ENCODE results near the gene WLS. TPM values are rescaled to one million over a fixed set of nuclear protein-coding genes. Genes with fewer than 3 reads are reported as not detected.

WLS gene
- total RNA-seq, 4 donors from 2014 or later = 44.1 to 160 (median 76.8) TPM

DNA sequence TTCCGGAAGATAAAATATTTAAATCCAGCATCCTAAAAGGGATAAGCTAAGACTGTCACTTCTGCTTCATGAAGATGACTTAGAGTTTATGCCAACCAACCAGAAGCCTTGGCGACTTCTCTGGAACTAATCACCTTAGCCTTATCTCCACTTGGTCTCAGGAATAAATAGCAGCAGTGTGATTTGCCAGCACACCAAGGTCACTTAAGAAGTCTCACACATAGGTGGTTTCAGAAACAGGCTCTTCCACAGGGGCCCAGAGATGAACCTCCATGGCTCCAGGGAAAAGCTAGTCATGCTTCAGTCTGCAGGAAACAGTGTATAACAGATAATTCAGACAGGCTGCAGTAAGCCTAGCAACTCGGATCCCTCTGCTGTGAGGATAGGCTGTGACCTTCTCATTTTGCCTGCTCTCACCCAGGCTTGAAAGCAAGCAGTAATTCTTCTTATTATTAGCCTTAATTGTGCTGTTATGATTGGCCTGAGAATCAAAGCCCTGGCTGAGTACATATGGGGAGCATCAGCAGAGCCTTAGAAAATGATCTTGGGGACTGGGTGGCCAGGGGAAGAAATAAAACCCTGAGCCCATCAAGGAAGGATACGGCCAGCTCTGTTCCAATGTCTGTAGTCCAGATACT, 84.7 kb downstream of the WLS start:
- no peak overlapping the region for H3K4me3 ChIP-seq
- DNase-seq = no peak
- no peak for TF ChIP-seq POLR2A (IDR thresholded peaks at IDR 0.05)
- TF ChIP-seq, protein P1, sequence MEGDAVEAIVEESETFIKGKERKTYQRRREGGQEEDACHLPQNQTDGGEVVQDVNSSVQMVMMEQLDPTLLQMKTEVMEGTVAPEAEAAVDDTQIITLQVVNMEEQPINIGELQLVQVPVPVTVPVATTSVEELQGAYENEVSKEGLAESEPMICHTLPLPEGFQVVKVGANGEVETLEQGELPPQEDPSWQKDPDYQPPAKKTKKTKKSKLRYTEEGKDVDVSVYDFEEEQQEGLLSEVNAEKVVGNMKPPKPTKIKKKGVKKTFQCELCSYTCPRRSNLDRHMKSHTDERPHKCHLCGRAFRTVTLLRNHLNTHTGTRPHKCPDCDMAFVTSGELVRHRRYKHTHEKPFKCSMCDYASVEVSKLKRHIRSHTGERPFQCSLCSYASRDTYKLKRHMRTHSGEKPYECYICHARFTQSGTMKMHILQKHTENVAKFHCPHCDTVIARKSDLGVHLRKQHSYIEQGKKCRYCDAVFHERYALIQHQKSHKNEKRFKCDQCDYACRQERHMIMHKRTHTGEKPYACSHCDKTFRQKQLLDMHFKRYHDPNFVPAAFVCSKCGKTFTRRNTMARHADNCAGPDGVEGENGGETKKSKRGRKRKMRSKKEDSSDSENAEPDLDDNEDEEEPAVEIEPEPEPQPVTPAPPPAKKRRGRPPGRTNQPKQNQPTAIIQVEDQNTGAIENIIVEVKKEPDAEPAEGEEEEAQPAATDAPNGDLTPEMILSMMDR (IDR thresholded peaks at IDR 0.05) = no peak
- no peaks in the 10 kb centered on the region for H3K4me1 ChIP-seq
- no peaks in the 10 kb centered on the region for H3K36me3 ChIP-seq
- intact Hi-C loops (cut with DNase I; ENCODE audit: low total_unique reads) = no loop called here
- no peaks in the 10 kb centered on the region for H3K27me3 ChIP-seq
- H3K27ac ChIP-seq = no peak overlapping the region
- no peaks in the 10 kb centered on the region for H3K9me3 ChIP-seq

DNA sequence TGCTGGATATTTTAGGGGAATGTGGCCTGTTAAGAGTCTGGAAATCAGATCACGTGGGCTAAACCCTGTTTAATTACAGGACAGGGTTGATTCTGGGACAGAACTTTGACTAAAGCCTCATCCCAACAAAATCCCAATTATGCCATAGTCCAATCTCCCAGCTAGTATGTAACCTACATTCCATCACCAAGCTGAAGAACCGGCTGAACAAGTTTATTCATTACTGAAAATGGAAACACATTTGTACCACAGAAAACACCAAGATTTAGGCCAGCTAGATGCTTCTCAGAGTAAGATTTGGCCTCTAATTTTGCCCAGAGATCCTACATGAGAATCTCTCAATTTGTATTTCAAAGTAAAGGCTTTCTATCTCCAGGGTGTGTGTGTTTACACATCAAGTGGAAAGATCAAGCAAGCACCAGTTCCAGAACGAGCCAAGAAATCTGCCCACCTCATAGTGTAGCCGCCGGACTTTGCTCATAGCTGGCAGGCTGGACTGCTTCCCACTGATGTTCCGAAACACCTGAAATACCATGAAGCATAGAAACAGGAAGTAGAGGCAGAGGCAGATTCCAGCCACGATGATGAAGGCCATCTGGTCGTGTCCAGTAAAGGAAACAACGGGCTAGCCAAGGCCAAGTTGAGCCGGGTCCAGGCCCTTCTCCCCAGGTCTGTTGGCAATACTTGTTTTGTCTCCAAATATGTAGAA, 86.8 kb downstream of the WLS start:
- Histone ChIP-seq H3K9me3 (no peaks in the 10 kb centered on the region), H3K27me3 (no peaks in the 10 kb centered on the region), H3K27ac (no peak overlapping the region), H3K4me3 (no peak overlapping the region), H3K36me3 (no peaks in the 10 kb centered on the region), H3K4me1 (no peaks in the 10 kb centered on the region)
- no peak for TF ChIP-seq POLR2A (IDR thresholded peaks at IDR 0.05)
- TF ChIP-seq, protein P1 (IDR thresholded peaks at IDR 0.05) = no peak
- DNase-seq = no peak
- intact Hi-C loops (cut with DNase I; ENCODE audit: low total_unique reads) = no loop called here

DNA sequence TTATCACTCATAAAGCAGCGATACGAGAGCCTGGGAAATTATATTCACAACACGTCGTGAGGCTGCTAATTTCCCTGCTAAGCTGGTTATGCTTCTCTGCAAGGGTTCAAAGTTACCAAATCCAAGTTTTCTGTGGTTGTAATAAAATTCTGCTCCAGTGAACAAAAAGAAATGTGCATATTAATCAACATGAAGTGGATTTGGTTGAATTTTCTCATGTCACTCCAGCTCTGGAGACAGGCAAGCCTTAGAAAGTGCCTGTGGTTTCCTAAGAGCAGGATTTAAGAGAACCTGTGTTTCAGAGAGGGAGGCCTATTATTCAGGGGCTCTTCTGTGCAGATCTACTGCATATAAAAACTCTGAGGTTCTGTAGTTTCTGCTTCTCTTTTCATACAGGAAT, 87.5 kb downstream of the WLS start:
- intact Hi-C loops (cut with DNase I; ENCODE audit: low total_unique reads) = no loop called here
- Histone ChIP-seq H3K36me3 (no peaks in the 10 kb centered on the region), H3K4me3 (no peak overlapping the region), H3K27me3 (no peaks in the 10 kb centered on the region), H3K4me1 (no peaks in the 10 kb centered on the region), H3K9me3 (no peaks in the 10 kb centered on the region), H3K27ac (no peak overlapping the region)
- TF ChIP-seq, protein P1 (IDR thresholded peaks at IDR 0.05) = no peak
- TF ChIP-seq POLR2A (IDR thresholded peaks at IDR 0.05) = no peak
- no peak for DNase-seq

DNA sequence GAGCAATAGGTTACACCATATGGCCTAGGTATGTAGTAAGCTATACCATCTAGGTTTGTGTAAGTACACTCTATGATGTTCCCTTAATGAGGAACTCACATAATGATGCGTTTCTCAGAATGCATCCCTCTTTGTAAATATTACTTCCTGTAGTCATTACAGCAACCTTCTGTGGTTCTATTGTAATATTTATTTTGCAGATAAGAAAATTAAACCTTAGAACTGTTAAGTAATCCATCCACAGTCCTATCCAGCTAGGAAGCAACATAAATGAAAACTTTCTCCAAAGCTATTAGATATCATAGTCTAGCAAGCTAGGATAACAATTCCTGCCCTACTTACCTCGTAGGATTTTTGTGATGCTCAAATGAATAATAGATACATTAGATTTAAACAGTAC, 88.7 kb downstream of the WLS start:
- no peak overlapping the region for H3K27ac ChIP-seq
- no peaks in the 10 kb centered on the region for H3K4me1 ChIP-seq
- intact Hi-C loops (cut with DNase I; ENCODE audit: low total_unique reads) = no loop called here
- no peaks in the 10 kb centered on the region for H3K36me3 ChIP-seq
- no peak for DNase-seq
- H3K27me3 ChIP-seq = no peaks in the 10 kb centered on the region
- no peaks in the 10 kb centered on the region for H3K9me3 ChIP-seq
- no peak overlapping the region for H3K4me3 ChIP-seq
- no peak for TF ChIP-seq POLR2A (IDR thresholded peaks at IDR 0.05)
- TF ChIP-seq, protein P1 (IDR thresholded peaks at IDR 0.05) = no peak

DNA sequence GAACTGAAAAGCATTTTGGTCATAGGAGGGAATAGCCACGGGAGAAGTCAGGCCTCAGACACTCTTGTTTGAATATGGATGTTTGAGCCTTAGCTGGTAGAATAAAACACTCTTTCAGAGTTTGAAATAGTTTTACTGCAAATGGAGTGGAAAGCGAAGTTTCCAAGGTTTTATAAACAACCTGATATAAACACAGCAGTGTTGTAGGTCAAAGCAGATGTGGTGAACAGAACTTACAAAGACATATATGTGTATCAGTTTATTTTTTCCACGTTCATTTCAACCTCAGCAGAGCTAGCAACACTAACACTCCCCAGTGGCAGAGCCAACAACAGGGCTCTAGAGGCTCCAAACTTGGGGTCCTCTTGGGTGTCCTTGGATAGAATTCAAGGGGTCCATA, 89.9 kb downstream of the WLS start:
- H3K4me1 ChIP-seq = no peaks in the 10 kb centered on the region
- H3K36me3 ChIP-seq = no peaks in the 10 kb centered on the region
- no peak for DNase-seq
- no peaks in the 10 kb centered on the region for H3K27me3 ChIP-seq
- intact Hi-C loops (cut with DNase I; ENCODE audit: low total_unique reads) = no loop called here
- TF ChIP-seq POLR2A (IDR thresholded peaks at IDR 0.05) = no peak
- TF ChIP-seq, protein P1 (IDR thresholded peaks at IDR 0.05) = no peak
- no peak overlapping the region for H3K4me3 ChIP-seq
- no peak overlapping the region for H3K27ac ChIP-seq
- no peaks in the 10 kb centered on the region for H3K9me3 ChIP-seq
